ENCODE results near the gene ADARB2. TPM values are rescaled to one million over a fixed set of nuclear protein-coding genes. Genes with fewer than 3 reads are reported as not detected.

Gene ADARB2
- total and polyA plus RNA-seq, 8 donors, result 0.41 to 0.92 (median 0.76) TPM

DNA sequence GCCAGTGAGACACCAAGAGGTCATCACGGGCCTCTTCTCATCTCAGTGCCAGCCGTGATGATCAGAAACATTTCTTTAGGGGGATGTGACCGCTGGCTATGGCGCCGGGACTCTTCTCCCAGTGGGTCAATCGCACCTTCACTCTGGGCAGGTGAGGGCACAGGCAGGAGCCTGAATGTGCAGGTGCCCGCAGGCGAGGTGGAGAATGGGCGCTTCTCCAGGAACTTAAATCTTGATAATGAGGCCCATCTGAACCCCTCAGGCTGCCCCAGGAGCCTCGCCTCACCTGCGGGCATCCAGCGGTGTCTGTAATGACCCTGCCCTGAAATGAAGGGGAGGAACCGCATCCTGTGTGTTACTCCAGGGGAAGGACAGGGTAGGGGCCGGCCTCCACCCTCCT is 204.7 kb downstream of the ADARB2 start:
- no peaks in the 10 kb centered on the region for H3K36me3 ChIP-seq
- peaks cover 0 to 11% of the 10 kb centered on the region in 2 donors for H3K27me3 ChIP-seq
- intact Hi-C loops (cut with DNase I), result no loop called here
- H3K4me3 ChIP-seq, result no peak overlapping the region
- no peak overlapping the region for H3K27ac ChIP-seq
- ATAC-seq (no peak), DNase-seq (no peak)
- H3K4me1 ChIP-seq, result no peaks in the 10 kb centered on the region
- H3K9me3 ChIP-seq, result no peaks in the 10 kb centered on the region
- TF ChIP-seq CTCF (IDR thresholded peaks at IDR 0.05), result no peak

DNA sequence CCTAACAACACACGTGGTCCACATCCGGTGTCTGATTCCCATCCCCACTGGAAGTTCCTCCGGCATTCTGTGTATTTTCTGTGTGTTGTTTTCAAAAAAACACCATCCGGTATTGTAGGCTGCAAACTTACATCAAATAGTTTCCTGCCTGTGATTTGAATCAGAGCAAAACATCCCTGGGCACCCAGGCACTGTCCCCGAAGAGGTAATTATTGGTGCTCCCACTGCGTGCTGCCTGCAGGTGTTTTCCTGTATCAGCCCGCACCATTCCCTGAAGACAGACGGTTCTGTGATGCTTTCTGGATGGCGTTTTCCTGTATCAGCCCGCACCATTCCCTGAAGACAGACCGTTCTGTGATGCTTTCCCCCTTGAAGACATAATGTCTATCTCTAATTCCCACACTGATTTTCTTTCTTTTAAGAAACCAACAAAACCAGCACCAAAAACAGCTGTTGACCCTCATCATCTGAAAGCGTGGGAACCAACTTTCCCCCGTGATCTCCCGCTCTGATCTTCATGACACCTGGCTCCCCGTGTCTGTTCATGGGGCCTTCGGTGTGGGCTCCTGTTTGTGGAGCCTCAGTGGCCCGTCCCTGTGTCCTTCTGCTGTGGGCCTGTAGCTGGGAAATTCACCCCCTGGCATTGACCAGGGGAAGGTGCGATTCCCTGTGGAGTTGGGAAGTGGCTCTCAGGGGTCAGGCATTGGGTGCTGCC is 205.3 kb downstream of the ADARB2 start:
- Histone ChIP-seq H3K9me3 (no peaks in the 10 kb centered on the region), H3K27me3 (peaks cover 0 to 13% of the 10 kb centered on the region in 2 donors), H3K4me3 (no peak overlapping the region), H3K27ac (no peak overlapping the region), H3K36me3 (no peaks in the 10 kb centered on the region), H3K4me1 (no peaks in the 10 kb centered on the region)
- intact Hi-C loops (cut with DNase I), result no loop called here
- no peak for TF ChIP-seq CTCF (IDR thresholded peaks at IDR 0.05)
- DNase-seq (no peak), ATAC-seq (no peak)

DNA sequence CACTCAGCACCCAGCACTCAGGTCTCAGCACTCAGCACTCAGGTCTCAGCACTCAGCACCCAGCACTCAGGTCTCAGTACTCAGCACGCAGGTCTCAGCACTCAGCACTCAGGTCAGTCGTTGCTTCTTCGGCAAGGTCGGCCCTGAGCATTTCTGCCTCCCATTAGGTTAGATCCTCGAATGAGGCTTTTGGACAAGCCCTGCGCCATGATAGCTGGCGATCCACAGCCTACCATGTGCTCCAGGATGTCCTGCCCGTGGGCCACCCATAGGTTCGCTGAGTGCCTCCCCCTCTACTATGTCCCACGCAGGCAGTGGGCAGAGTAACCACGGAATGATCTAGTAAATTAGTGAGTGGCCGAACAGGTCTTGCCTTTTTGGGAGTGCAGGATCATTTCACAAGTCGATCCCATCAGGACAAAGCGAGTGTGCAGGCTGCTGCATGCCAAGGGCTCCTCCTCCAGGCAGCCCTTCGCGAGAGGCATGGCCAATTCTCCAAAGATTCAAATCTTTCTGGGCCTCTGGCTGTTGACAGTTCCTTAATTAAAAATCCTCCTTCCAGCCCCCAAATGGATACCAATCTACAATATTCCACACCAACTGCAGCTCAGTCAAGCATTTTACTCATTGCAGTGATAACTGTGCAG is 206.3 kb downstream of the ADARB2 start:
- intact Hi-C loops (cut with DNase I), result no loop called here
- no peaks in the 10 kb centered on the region for H3K36me3 ChIP-seq
- ATAC-seq, result no peak

GRCh38 chr10:1529806-1530413 is 207.4 kb downstream of the ADARB2 start:
- Histone ChIP-seq H3K4me1 (no peaks in the 10 kb centered on the region), H3K9me3 (no peaks in the 10 kb centered on the region), H3K4me3 (no peak overlapping the region), H3K36me3 (no peaks in the 10 kb centered on the region), H3K27ac (no peak overlapping the region), H3K27me3 (peaks cover 0 to 21% of the 10 kb centered on the region in 2 donors)
- intact Hi-C loops (cut with DNase I), result no loop called here
- DNase-seq (no peak), ATAC-seq (no peak)
- TF ChIP-seq CTCF (IDR thresholded peaks at IDR 0.05), result no peak

More for the DNA sequence above, 206.3 kb downstream of the ADARB2 start:
- no peaks in the 10 kb centered on the region for H3K9me3 ChIP-seq
- TF ChIP-seq CTCF (IDR thresholded peaks at IDR 0.05), result no peak
- H3K27me3 ChIP-seq, result peaks cover 0 to 21% of the 10 kb centered on the region in 2 donors
- no peak overlapping the region for H3K27ac ChIP-seq
- DNase-seq, result no peak
- H3K4me1 ChIP-seq, result no peaks in the 10 kb centered on the region
- H3K4me3 ChIP-seq, result no peak overlapping the region

DNA sequence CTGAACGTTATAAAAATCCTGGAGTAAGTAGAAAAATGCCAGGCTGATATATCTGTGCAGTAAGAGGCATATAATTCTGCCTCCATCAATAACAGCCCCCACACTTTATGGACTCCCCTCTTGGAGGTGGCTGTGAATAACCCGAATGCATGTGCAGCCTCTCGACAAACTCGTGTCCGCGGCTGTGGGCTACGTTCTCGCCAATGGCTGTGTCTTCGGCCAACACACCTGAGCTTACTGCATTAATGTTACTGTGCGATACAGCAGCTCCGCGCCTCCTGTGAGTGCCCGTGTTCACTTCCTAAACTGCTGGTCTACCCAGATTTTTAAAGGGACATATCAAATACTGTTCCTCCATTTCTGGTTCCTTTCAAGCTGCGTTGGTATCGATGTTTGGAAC is 209.4 kb downstream of the ADARB2 start:
- ATAC-seq, result no peak
- intact Hi-C loops (cut with DNase I), result no loop called here
- Histone ChIP-seq H3K27me3 (peaks cover 0 to 21% of the 10 kb centered on the region in 2 donors), H3K4me1 (no peaks in the 10 kb centered on the region), H3K27ac (no peak overlapping the region), H3K9me3 (no peaks in the 10 kb centered on the region), H3K4me3 (no peak overlapping the region), H3K36me3 (no peaks in the 10 kb centered on the region)
- DNase-seq, result no peak
- TF ChIP-seq CTCF (IDR thresholded peaks at IDR 0.05), result no peak
